Activated T-cell treated with anti-CD3 and anti-CD28 coated beads, Interleukin-2, amount 50 U/mL, for 4 hours (primary cell): ENCODE results near the gene UGT2A3. TPM values are rescaled to one million over a fixed set of nuclear protein-coding genes. Genes with fewer than 3 reads are reported as not detected.
"Not testable (repeated sequence)": the region's sequence is repeated elsewhere in the genome, so short reads cannot be mapped to it uniquely, and the experiment has no call there.

Source experiments
- ATAC-seq, 2 donors: fragments of 200-7000 bp; cut with Tn5 transposase; one replicate each; pipeline ENCODE4 v1.10.0; 2021
- DNase-seq: peaks from one replicate; pipeline ENCODE4 v3.0.0-alpha.2; 2020
- H3K27me3 Mint-ChIP-seq: one replicate; pipeline ENCODE4 v1.8.0; 2021; ENCODE audit warnings: low read depth, mixed read lengths
- H3K36me3 Mint-ChIP-seq: one replicate; pipeline ENCODE4 v1.8.0; 2022; ENCODE audit warnings: mixed read lengths; ENCODE audit not compliant: insufficient read depth
- H3K4me1 Mint-ChIP-seq: one replicate; pipeline ENCODE4 v1.8.0; 2021; ENCODE audit warnings: low read depth, mixed read lengths
- H3K4me3 Mint-ChIP-seq: one replicate; pipeline ENCODE4 v1.8.0; 2021; ENCODE audit warnings: mild to moderate bottlenecking, moderate library complexity, mixed read lengths
- H3K9me3 Mint-ChIP-seq: one replicate; pipeline ENCODE4 v1.8.0; 2021; ENCODE audit warnings: mixed read lengths
- total RNA-seq, 3 donors: library from RNA; stranded (reverse); gene quantifications; one replicate each; pipeline ENCODE4 v1.2.1, GENCODE V29; 2021

UGT2A3 gene
- total RNA-seq, 3 donors from 2014 or later = 0.08 TPM; not detected in 2

GRCh38 chr4:68948985-68949384 lies 2.6 kb downstream of the UGT2A3 start:
- Mint-ChIP-seq H3K36me3 (no peaks in the 10 kb centered on the region), H3K4me1 (no peaks in the 10 kb centered on the region), H3K9me3 (no peaks in the 10 kb centered on the region), H3K4me3 (no peak overlapping the region), H3K27me3 (no peaks in the 10 kb centered on the region)
- DNase-seq = no peak
- ATAC-seq = no peak

DNA sequence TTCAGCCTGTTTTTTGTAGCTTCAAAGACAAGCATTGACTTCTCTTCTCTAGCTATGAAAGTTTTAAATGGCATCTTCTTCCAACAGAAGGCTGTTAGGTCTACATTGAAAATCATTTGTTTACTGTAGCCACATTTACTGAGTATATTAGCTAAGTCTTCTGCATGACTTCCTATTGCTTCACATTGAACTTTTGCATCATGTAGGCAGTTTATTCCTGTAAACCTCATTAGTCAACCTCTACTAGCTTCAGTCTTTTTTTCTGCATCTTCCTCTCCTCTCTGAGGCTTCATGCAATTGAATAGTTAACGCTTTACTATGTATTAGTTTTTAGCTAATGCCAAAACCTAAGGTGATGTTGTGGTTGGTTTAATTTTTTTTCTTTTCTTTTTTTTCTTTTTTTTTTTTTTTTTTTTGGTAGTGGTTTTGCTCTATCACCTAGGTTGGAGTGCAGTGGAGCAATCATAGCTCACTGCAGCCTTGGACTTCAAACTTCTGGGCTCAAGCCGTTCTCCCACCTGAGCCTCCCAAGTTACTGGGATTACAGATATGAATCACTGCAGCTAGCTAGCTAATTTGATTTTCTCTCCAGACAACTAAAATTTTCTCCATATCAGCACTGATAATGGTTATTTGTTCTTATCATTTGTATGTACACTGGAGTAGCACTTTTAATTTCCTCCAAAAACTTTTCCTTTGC lies 3.4 kb downstream of the UGT2A3 start:
- ATAC-seq (no peak), DNase-seq (no peak)
- no peak overlapping the region for H3K4me3 Mint-ChIP-seq
- H3K36me3 Mint-ChIP-seq = no peaks in the 10 kb centered on the region
- H3K27me3 Mint-ChIP-seq = no peaks in the 10 kb centered on the region
- no peaks in the 10 kb centered on the region for H3K9me3 Mint-ChIP-seq
- no peaks in the 10 kb centered on the region for H3K4me1 Mint-ChIP-seq

DNA sequence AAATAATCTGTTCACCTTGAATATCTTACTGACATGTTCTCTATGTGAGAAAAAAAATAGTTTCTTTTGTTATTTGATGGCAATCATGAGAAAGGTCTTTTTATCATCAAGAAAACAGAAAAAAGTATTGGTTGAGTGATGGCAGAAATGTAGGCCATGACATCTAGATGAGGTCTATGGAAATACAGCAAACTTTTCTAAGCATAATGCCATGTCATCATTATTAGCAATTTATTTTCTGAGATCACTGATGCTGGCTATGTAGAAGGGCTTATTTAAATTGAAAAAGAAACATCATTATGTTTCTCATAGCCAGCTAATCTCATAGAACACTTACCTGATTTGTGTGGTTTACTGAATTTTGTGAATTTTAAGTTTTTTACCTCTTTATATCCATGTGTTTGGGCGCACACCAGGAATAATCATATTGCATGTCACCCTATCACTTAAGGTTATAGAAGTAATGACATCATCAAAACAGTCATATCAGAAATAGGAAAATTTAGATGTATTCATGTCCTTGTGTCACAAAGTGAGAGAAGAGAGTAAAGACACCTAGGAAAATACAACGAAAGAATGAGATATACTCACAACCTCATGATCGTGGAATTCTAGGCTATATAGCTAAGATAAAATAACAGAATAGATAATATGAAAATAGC lies 22.4 kb downstream of the UGT2A3 start:
- DNase-seq (no peak), ATAC-seq (no peak)
- Mint-ChIP-seq H3K36me3 (no peaks in the 10 kb centered on the region), H3K4me3 (no peak overlapping the region), H3K9me3 (peaks cover 16% of the 10 kb centered on the region), H3K4me1 (no peaks in the 10 kb centered on the region), H3K27me3 (peaks cover 2% of the 10 kb centered on the region)

- DNase-seq (no peak), ATAC-seq (no peak)
- Mint-ChIP-seq H3K27me3 (peaks cover 2% of the 10 kb centered on the region), H3K9me3 (peaks cover 16% of the 10 kb centered on the region), H3K4me1 (no peaks in the 10 kb centered on the region), H3K4me3 (no peak overlapping the region), H3K36me3 (no peaks in the 10 kb centered on the region)
Observed at GRCh38 chr4:68927165-68927564, 24.4 kb downstream of the UGT2A3 start.

DNA sequence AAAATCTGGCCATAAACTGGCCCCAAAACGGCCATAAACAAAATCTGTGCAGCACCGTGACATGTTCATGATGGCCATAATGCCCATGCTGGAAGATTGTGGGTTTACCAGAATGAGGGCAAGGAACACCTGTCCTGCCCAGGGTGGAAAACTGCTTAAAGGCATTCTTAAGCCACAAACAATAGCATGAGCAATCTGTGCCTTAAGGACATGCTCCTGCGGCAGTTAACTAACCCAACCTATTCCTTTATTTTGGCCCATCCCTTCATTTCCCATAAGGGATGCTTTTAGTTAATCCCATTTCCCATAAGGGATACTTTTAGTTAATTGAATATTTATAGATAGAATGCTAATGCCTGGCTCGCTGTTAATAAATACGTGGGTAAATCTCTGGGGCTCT lies 29.4 kb downstream of the UGT2A3 start:
- H3K9me3 Mint-ChIP-seq = peaks cover 17% of the 10 kb centered on the region
- DNase-seq, H3K36me3 Mint-ChIP-seq, ATAC-seq, H3K27me3 Mint-ChIP-seq, H3K4me1 Mint-ChIP-seq, H3K4me3 Mint-ChIP-seq: not testable (repeated sequence)

DNA sequence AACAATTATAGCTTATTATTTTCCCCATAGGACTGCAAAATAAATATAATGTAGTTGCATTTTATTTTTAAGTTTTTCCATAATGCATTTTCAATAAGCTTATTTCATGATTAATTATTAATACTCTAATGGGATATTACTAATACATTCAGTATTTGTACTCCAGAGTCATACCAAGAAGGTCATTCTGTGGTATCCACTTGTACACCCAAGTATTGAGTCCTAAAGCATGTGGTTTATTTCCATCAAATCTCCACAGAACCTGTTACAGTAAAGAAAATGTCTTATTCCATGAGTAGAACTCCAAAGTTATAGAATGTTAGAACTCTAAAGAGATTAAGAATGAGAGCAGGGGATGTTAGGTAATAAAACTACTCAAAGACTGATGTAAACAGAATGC lies 30.6 kb downstream of the UGT2A3 start:
- H3K36me3 Mint-ChIP-seq = no peaks in the 10 kb centered on the region
- H3K9me3 Mint-ChIP-seq = peaks cover 10% of the 10 kb centered on the region
- H3K27me3 Mint-ChIP-seq = no peaks in the 10 kb centered on the region
- DNase-seq (no peak), ATAC-seq (no peak)
- H3K4me3 Mint-ChIP-seq = no peak overlapping the region
- no peaks in the 10 kb centered on the region for H3K4me1 Mint-ChIP-seq

- H3K4me3 Mint-ChIP-seq = no peak overlapping the region
- ATAC-seq (no peak), DNase-seq (no peak)
- no peaks in the 10 kb centered on the region for H3K27me3 Mint-ChIP-seq
- no peaks in the 10 kb centered on the region for H3K4me1 Mint-ChIP-seq
- H3K9me3 Mint-ChIP-seq = peaks cover 3% of the 10 kb centered on the region
- H3K36me3 Mint-ChIP-seq = no peaks in the 10 kb centered on the region
Observed at GRCh38 chr4:68917016-68917415, 34.6 kb downstream of the UGT2A3 start.

DNA sequence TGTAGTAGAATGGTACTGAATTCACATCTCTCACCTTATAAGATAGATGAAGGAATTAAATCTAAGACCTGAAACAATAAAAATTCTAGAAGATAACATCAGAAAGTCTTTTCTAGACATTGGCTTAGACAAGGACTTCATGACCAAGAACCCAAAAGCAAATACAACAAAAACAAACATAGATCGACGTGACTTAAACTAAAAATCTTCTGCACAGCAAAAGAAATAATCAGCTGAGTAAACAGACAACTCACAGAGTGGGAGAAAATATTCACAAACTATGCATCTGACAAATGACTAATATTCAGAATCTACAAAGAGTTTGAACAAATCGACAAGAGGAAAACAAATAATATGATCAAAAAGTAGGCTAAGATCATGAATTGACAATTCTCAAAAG lies 38.8 kb downstream of the UGT2A3 start:
- H3K4me1 Mint-ChIP-seq = no peaks in the 10 kb centered on the region
- no peak overlapping the region for H3K4me3 Mint-ChIP-seq
- H3K27me3 Mint-ChIP-seq = no peaks in the 10 kb centered on the region
- ATAC-seq (no peak), DNase-seq (no peak)
- no peaks in the 10 kb centered on the region for H3K9me3 Mint-ChIP-seq
- no peaks in the 10 kb centered on the region for H3K36me3 Mint-ChIP-seq

DNA sequence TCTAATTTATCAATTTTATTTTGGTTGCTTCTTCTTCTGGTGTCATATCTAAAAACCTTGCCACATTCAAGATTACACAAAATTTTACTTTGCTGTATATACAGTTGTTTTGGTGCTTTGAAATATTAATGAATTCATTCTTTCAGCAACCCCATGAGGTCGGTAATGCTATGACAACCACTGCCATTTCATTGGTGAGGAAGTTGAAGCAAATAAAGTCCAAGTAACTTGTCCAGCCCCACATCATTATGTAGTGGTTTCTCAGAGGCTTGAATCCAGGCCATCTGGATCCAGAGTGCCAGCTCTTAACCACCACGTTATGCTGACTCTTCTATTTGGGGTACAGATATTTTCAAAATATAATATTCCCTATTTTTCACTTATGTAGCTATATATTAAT lies 42.2 kb downstream of the UGT2A3 start:
- Mint-ChIP-seq H3K9me3 (no peaks in the 10 kb centered on the region), H3K4me3 (no peak overlapping the region), H3K27me3 (no peaks in the 10 kb centered on the region), H3K4me1 (no peaks in the 10 kb centered on the region), H3K36me3 (no peaks in the 10 kb centered on the region)
- no peak for DNase-seq
- ATAC-seq = no peak

DNA sequence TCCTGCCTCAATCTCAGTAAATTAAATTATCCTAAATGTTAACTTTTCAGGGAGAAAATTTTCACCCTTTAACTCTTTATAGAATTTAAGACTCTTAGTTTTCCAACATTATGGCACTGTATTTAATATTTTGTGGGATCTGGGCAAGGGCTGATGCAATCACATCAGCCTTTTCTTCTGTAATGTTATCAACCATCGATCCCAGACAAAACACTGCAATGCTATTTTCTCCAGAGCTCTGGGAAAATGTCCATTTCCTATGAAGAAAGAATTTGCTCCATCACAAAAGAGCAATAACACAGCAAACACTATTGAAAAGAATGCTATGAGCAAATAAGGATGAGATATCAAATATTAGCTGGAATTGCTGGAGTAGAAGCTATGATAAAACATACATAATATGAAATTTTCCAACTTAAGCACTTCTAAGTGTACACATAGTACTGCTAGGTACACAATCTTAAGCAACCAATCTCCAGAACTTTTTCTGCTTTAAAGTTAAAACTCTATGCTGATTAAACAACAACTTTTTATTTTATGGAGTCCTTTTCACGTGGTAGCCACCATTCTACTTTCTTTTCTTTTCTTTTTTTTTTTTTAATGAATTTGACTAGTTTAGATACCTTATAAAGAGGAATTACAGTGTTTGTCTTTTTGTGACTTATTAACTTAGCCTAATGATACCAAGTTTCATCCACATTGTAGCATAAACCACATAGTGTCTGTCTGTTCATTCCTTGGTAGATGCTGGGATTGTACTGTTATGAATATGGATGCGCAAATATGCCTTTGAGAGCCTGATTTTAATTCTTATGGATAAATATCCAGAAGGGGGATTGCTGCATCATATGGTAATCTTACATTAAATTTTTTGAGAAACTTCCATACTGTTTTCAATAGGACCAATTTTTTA lies 43.6 kb downstream of the UGT2A3 start:
- H3K9me3 Mint-ChIP-seq = no peaks in the 10 kb centered on the region
- ATAC-seq (no peak), DNase-seq (no peak)
- H3K4me3 Mint-ChIP-seq = no peak overlapping the region
- no peaks in the 10 kb centered on the region for H3K27me3 Mint-ChIP-seq
- no peaks in the 10 kb centered on the region for H3K4me1 Mint-ChIP-seq
- H3K36me3 Mint-ChIP-seq = no peaks in the 10 kb centered on the region

GRCh38 chr4:68907245-68907644 lies 44.4 kb downstream of the UGT2A3 start:
- Mint-ChIP-seq H3K4me1 (no peaks in the 10 kb centered on the region), H3K27me3 (no peaks in the 10 kb centered on the region), H3K9me3 (no peaks in the 10 kb centered on the region), H3K36me3 (no peaks in the 10 kb centered on the region), H3K4me3 (no peak overlapping the region)
- DNase-seq (no peak), ATAC-seq (no peak)

DNA sequence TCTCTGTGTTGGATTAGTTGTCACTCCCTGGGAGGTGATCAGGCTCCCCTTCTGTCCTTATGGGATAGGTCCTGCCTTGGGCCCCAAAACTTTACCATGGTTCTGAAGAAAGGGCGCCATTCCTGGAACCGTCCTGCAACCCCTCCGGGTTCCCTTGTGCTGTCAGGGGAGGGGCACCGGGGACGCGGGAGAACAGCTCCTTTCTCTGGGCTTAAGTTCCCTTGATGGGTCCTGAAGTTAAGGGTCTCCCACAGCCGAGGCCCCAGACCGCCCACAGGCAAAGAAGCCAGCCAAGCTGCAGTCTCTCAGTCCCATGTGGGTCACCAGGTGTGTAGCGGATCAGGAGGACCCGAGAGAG lies 44.8 kb downstream of the UGT2A3 start:
- no peak for ATAC-seq
- Mint-ChIP-seq H3K9me3 (no peaks in the 10 kb centered on the region), H3K4me1 (no peaks in the 10 kb centered on the region), H3K4me3 (no peak overlapping the region), H3K27me3 (no peaks in the 10 kb centered on the region), H3K36me3 (no peaks in the 10 kb centered on the region)
- no peak for DNase-seq

DNA sequence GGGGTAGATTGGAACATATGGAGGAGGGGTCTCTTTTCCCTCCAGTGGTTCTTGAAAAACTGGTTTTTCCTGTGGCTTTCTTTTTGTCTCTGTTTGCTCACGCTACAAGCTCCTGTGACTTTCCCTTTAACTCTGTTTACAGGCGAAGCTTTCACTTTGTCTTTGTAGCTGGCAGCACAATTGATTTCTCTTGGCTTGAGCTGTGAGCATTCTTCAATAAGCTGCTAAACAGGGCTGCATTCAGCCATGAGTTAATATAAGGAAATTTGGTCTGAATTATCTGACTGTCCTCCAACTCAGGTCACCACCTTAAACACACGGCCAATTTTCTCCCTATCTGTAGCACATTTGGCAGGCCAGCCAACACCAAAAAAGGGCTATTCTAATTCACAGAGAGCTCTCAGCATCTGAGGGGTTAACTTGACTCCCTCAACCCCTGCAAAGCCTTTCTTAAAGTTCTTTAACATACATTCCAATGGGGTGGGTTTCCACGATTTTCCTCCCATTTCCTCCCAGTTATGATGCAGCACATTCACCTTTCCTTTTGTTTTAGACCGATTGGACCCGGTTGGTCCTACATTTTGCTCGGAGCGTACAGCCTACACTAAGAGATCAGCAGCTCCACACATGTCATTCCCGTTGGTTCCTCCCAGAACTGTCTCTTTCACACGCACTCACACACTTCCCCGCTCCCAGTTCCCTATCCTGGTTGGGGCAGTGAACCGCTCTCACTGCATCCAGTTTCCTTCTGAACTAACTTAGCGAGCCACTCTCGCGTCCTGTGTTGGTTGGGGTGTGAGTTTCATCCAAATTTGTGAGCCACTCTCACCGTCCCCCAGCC lies 45.4 kb downstream of the UGT2A3 start:
- ATAC-seq (no peak), DNase-seq (no peak)
- Mint-ChIP-seq H3K9me3 (no peaks in the 10 kb centered on the region), H3K27me3 (no peaks in the 10 kb centered on the region), H3K4me1 (no peaks in the 10 kb centered on the region), H3K36me3 (no peaks in the 10 kb centered on the region), H3K4me3 (no peak overlapping the region)

DNA sequence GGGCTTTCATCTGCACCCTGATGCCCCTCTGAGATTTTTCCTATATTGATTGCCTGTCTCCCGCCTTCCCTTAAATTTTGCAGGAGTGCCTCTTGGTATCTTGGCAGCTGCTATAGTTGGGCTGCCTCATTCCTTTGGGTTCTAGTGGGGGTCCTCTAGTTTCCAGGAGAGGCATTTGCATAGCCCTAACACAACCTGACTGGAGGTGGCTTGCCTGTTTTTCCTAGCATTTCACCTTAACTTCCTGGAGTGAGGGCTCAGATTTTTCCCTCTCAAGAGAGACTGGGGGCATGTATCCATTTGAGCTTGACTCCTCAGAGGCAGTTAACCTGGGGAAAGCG lies 46.0 kb downstream of the UGT2A3 start:
- Mint-ChIP-seq H3K27me3 (no peaks in the 10 kb centered on the region), H3K4me1 (no peaks in the 10 kb centered on the region), H3K4me3 (no peak overlapping the region), H3K9me3 (no peaks in the 10 kb centered on the region), H3K36me3 (no peaks in the 10 kb centered on the region)
- no peak for ATAC-seq
- no peak for DNase-seq
